CD4-positive, alpha-beta memory T cell (primary cell): Measurements from ENCODE around the gene YWHAQ. TPM values are rescaled to one million over a fixed set of nuclear protein-coding genes. Genes with fewer than 3 reads are reported as not detected.

ENCODE experiments used
- CTCF ChIA-PET: fragments of 350-600 bp; sonication (Branson Sonifier 250); formaldehyde crosslinking; loops from one replicate; lab custom pipeline; 2021; ENCODE audit warnings: inconsistent platforms; ENCODE audit not compliant: partially characterized antibody; lab: Charles Lee
- POLR2A ChIA-PET: fragments of 350-600 bp; sonication (Branson Sonifier 250); formaldehyde crosslinking; loops from one replicate; lab custom pipeline; 2021; ENCODE audit not compliant: partially characterized antibody; lab: Charles Lee
- DNase-seq, 5 donors: peaks; one replicate each; pipeline versions ENCODE4 v3.0.0 to v3.0.0-alpha.2; 2020 to 2022; ENCODE audit warnings: mixed read lengths in 1 of 5
- H3K27ac ChIP-seq: one replicate; pipeline ENCODE4 v1.7.0; 2013; ENCODE audit warnings: low read depth, low read length
- H3K27me3 ChIP-seq: 2 replicates; pipeline ENCODE4 v1.7.0; 2013; ENCODE audit warnings: mild to moderate bottlenecking, low read length, moderate library complexity; ENCODE audit not compliant: insufficient read depth
- H3K36me3 ChIP-seq: 2 replicates; pipeline ENCODE4 v1.7.0; 2013; ENCODE audit warnings: mild to moderate bottlenecking, low read length, moderate library complexity; ENCODE audit not compliant: insufficient read depth
- H3K4me1 ChIP-seq: 2 replicates; pipeline ENCODE4 v1.7.0; 2013; ENCODE audit warnings: mild to moderate bottlenecking, low read length, moderate library complexity; ENCODE audit not compliant: insufficient read depth
- H3K4me3 ChIP-seq, 2 donors: one replicate each; pipeline ENCODE4 v1.7.0; 2013; ENCODE audit warnings: low read length in 2 of 2, mild to moderate bottlenecking in 1 of 2
- H3K9me3 ChIP-seq, 2 donors: one replicate each; pipeline ENCODE4 v1.7.0; 2013; ENCODE audit warnings: low read length in 2 of 2, control low read depth in 1 of 2; ENCODE audit not compliant: control insufficient read depth in 1 of 2
- H3K27ac Mint-ChIP-seq, 7 donors: one replicate each; pipeline ENCODE4 v1.8.0; 2020 to 2021; ENCODE audit warnings: mixed read lengths in 7 of 7, mild to moderate bottlenecking in 6 of 7, inconsistent platforms in 3 of 7, moderate library complexity in 3 of 7
- H3K27me3 Mint-ChIP-seq, 2 donors: one replicate each; pipeline ENCODE4 v1.8.0; 2020 to 2021; ENCODE audit warnings: mixed read lengths in 2 of 2
- H3K36me3 Mint-ChIP-seq, 2 donors: one replicate each; pipeline ENCODE4 v1.8.0; 2020 to 2021; ENCODE audit warnings: mixed read lengths in 2 of 2, inconsistent platforms in 1 of 2, mild to moderate bottlenecking in 1 of 2
- H3K4me1 Mint-ChIP-seq, 4 donors: one replicate each; pipeline ENCODE4 v1.8.0; 2020 to 2021; ENCODE audit warnings: mixed read lengths in 4 of 4, mild to moderate bottlenecking in 1 of 4
- H3K4me3 Mint-ChIP-seq, 8 donors: one replicate each; pipeline ENCODE4 v1.8.0; 2020 to 2021; ENCODE audit warnings: mixed read lengths in 8 of 8, mild to moderate bottlenecking in 7 of 8, moderate library complexity in 6 of 8, inconsistent platforms in 3 of 8
- H3K9me3 Mint-ChIP-seq, 8 donors: one replicate each; pipeline ENCODE4 v1.8.0; 2020 to 2021; ENCODE audit warnings: mixed read lengths in 8 of 8, mild to moderate bottlenecking in 5 of 8, inconsistent platforms in 3 of 8, moderate library complexity in 1 of 8
- intact Hi-C: fragments of 100-400 bp; cut with micrococcal nuclease; formaldehyde crosslinking; loops from one replicate; pipeline ENCODE4 v1.15.1; 2023
- polyA plus RNA-seq, 2 donors: library from polyadenylated mRNA; unstranded; fragments of 300-500 nt; fragmentation: Illumina TruSeq; gene quantifications; one replicate each; pipeline ENCODE4 v1.2.3, GENCODE V29; 2021
- total RNA-seq, 2 experiments: library from RNA; stranded (reverse); gene quantifications; one replicate each; pipeline ENCODE4 v1.2.3, GENCODE V29; 2021

The YWHAQ gene
- total RNA-seq = 100 to 1,000 TPM; 124 TPM
- 100 to 1,000 TPM; 315 to 504 TPM for polyA plus RNA-seq

GRCh38 chr2:9630736-9631552 is at the start of gene YWHAQ:
YWHAQ (minus strand) TSS chr2:9630997; CDS start chr2:9630452, 545 bp downstream.
- Histone ChIP-seq H3K27ac (peak within 1 kb of the TSS; percentile 86), H3K36me3 (peaks cover 6% of the 10 kb centered on the region), H3K27me3 (no peaks in the 10 kb centered on the region), H3K9me3 (no peaks in the 10 kb centered on the region), H3K4me3 (peak within 1 kb of the TSS; percentile 45 to 86), H3K4me1 (peaks cover 46% of the 10 kb centered on the region)
- Mint-ChIP-seq H3K4me1 (peaks cover 36 to 58% (median 46%) of the 10 kb centered on the region in 4 donors), H3K36me3 (peaks cover 23 to 39% of the 10 kb centered on the region in 2 donors), H3K27ac (peak within 1 kb of the TSS; percentile 96 to 98 (median 98)), H3K27me3 (no peaks in the 10 kb centered on the region), H3K4me3 (peak within 1 kb of the TSS; percentile 94 to 98 (median 96)), H3K9me3 (no peaks in the 10 kb centered on the region)
- POLR2A ChIA-PET = interaction anchor here (0.6 to 3.9 kb wide), 44 partner anchors 10 to 1524 kb away, joined by 3 to 87 read pairs (median 6); partner anchors contain the start of genes ADAM17, CPSF3, IAH1 and ITGB1BP1
- intact Hi-C loops = loop anchor here (1.0 to 2.0 kb wide), 12 partner anchors 11 to 414 kb away; partner anchors contain the start of genes ADAM17, CPSF3, IAH1 and ITGB1BP1
- peak; percentile 97 to 98 (median 97) for DNase-seq
- CTCF ChIA-PET = interaction anchor here (1.1 to 2.6 kb wide), 7 partner anchors 9 to 153 kb away, joined by 3 to 7 read pairs (median 5); partner anchors contain the start of gene ADAM17

- Histone ChIP-seq H3K27ac (no peak overlapping the region), H3K27me3 (no peaks in the 10 kb centered on the region), H3K9me3 (no peaks in the 10 kb centered on the region), H3K36me3 (no peaks in the 10 kb centered on the region), H3K4me3 (no peak overlapping the region), H3K4me1 (peaks cover 16% of the 10 kb centered on the region)
- H3K27me3 Mint-ChIP-seq = no peaks in the 10 kb centered on the region
- no peak overlapping the region for H3K4me3 Mint-ChIP-seq
- peaks cover 0 to 2% (median 0%) of the 10 kb centered on the region in 8 donors for H3K9me3 Mint-ChIP-seq
- POLR2A ChIA-PET = interaction anchor here (1.3 to 2.0 kb wide), 2 partner anchors 23 to 50 kb away, joined by 4 to 11 read pairs; partner anchors contain the start of gene YWHAQ
- CTCF ChIA-PET = no interaction called here
- H3K27ac Mint-ChIP-seq = peak overlapping the region in 3 of 7 donors; percentile 74 to 93 (median 83)
- H3K36me3 Mint-ChIP-seq = no peaks in the 10 kb centered on the region
- peaks cover 12 to 19% (median 16%) of the 10 kb centered on the region in 4 donors for H3K4me1 Mint-ChIP-seq
- no peak for DNase-seq
- intact Hi-C loops = no loop called here
Observed at GRCh38 chr2:9680082-9680481, 49.3 kb upstream of the YWHAQ start.

GRCh38 chr2:9679218-9679617 is 48.4 kb upstream of the YWHAQ start:
- H3K27me3 ChIP-seq = no peaks in the 10 kb centered on the region
- Mint-ChIP-seq H3K36me3 (no peaks in the 10 kb centered on the region), H3K27ac (no peak overlapping the region), H3K4me1 (peaks cover 12 to 19% (median 16%) of the 10 kb centered on the region in 4 donors), H3K4me3 (no peak overlapping the region), H3K9me3 (peaks cover 0 to 2% (median 0%) of the 10 kb centered on the region in 8 donors), H3K27me3 (no peaks in the 10 kb centered on the region)
- ChIA-PET POLR2A (interaction anchor here (0.5 kb wide), 1 partner anchor 38 kb away, joined by 3 read pairs; no protein-coding TSS in a partner anchor), CTCF (no interaction called here)
- peaks cover 16% of the 10 kb centered on the region for H3K4me1 ChIP-seq
- H3K36me3 ChIP-seq = no peaks in the 10 kb centered on the region
- H3K27ac ChIP-seq = no peak overlapping the region
- H3K4me3 ChIP-seq = no peak overlapping the region
- H3K9me3 ChIP-seq = no peaks in the 10 kb centered on the region
- DNase-seq = no peak
- intact Hi-C loops = no loop called here

GRCh38 chr2:9678544-9678943 is 47.7 kb upstream of the YWHAQ start:
- ChIA-PET CTCF (no interaction called here), POLR2A (no interaction called here)
- H3K27ac ChIP-seq = no peak overlapping the region
- no peak overlapping the region for H3K4me3 ChIP-seq
- peaks cover 16% of the 10 kb centered on the region for H3K4me1 ChIP-seq
- intact Hi-C loops = no loop called here
- Mint-ChIP-seq H3K27me3 (no peaks in the 10 kb centered on the region), H3K36me3 (no peaks in the 10 kb centered on the region), H3K9me3 (peaks cover 0 to 2% (median 0%) of the 10 kb centered on the region in 8 donors), H3K27ac (no peak overlapping the region), H3K4me1 (peaks cover 12 to 19% (median 16%) of the 10 kb centered on the region in 4 donors), H3K4me3 (no peak overlapping the region)
- DNase-seq = no peak
- no peaks in the 10 kb centered on the region for H3K9me3 ChIP-seq
- no peaks in the 10 kb centered on the region for H3K27me3 ChIP-seq
- no peaks in the 10 kb centered on the region for H3K36me3 ChIP-seq

- Mint-ChIP-seq H3K27ac (no peak overlapping the region), H3K36me3 (no peaks in the 10 kb centered on the region), H3K9me3 (peaks cover 0 to 2% (median 0%) of the 10 kb centered on the region in 8 donors), H3K27me3 (no peaks in the 10 kb centered on the region), H3K4me3 (peak overlapping the region in 1 of 8 donors; percentile 38), H3K4me1 (peaks cover 4 to 8% (median 5%) of the 10 kb centered on the region in 4 donors)
- Histone ChIP-seq H3K9me3 (no peaks in the 10 kb centered on the region), H3K27me3 (no peaks in the 10 kb centered on the region), H3K27ac (no peak overlapping the region), H3K4me1 (peaks cover 3% of the 10 kb centered on the region), H3K36me3 (no peaks in the 10 kb centered on the region), H3K4me3 (no peak overlapping the region)
- intact Hi-C loops = no loop called here
- no peak for DNase-seq
- ChIA-PET POLR2A (no interaction called here), CTCF (interaction anchor here (0.9 kb wide), 1 partner anchor 27 kb away, joined by 3 read pairs; no protein-coding TSS in a partner anchor)
Observed at GRCh38 chr2:9675415-9676351, 44.9 kb upstream of the YWHAQ start.

- no peak overlapping the region for H3K4me3 ChIP-seq
- H3K4me1 ChIP-seq = no peaks in the 10 kb centered on the region
- Mint-ChIP-seq H3K4me3 (no peak overlapping the region), H3K4me1 (peaks cover 0 to 2% (median under 1%) of the 10 kb centered on the region in 4 donors), H3K9me3 (no peaks in the 10 kb centered on the region), H3K27ac (no peak overlapping the region), H3K36me3 (no peaks in the 10 kb centered on the region), H3K27me3 (no peaks in the 10 kb centered on the region)
- no peak for DNase-seq
- no peaks in the 10 kb centered on the region for H3K27me3 ChIP-seq
- ChIA-PET CTCF (interaction anchor here (0.9 kb wide), 1 partner anchor 28 kb away, joined by 3 read pairs; no protein-coding TSS in a partner anchor), POLR2A (no interaction called here)
- H3K27ac ChIP-seq = no peak overlapping the region
- no peaks in the 10 kb centered on the region for H3K36me3 ChIP-seq
- H3K9me3 ChIP-seq = no peaks in the 10 kb centered on the region
- intact Hi-C loops = no loop called here
Observed at GRCh38 chr2:9674891-9675414, 44.2 kb upstream of the YWHAQ start.
